ENCODE results near the gene CYP4F11. TPM values are rescaled to one million over a fixed set of nuclear protein-coding genes. Genes with fewer than 3 reads are reported as not detected.

The CYP4F11 gene
- total and polyA plus RNA-seq, 2 of the 4 experiments (the other 2 are of a cell fraction) = not detected

DNA sequence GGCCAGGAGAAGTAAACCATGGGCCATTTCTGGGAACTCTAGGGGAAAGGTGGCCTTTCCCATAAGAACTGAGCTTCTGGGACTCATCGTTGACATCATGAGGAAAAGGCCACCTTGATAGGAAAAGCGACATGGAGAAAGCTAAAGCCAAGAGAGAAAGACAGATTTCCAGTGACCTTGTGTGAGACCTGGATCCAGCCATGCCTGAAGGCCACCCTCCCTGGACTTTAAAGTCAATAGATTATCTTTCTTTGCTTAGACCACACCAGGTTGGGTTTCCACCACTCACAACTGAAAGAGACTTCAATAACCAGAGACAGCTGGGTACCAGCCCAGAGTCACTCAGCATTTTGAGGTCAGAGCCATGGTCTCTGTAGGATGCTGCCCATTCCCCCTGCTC is 40.0 kb downstream of the CYP4F11 start:
- Histone ChIP-seq H2BK120ac (ENCODE audit: low read depth, low read length) (no peak overlapping the region), H3K14ac (replicated peaks; ENCODE audit: low read depth, low read length) (no peak overlapping the region), H4K20me1 (ENCODE audit: insufficient read depth, low read length) (no peaks in the 10 kb centered on the region), H2BK5ac (ENCODE audit: low read depth, low read length, poor library complexity, severe bottlenecking) (no peak overlapping the region), H3K23ac (ENCODE audit: low read depth, low read length) (no peak overlapping the region), H2AK5ac (ENCODE audit: low read depth, low read length) (no peak overlapping the region), H4K5ac (ENCODE audit: low read depth, low read length) (no peak overlapping the region), H3K9me3 (ENCODE audit: control insufficient read depth, insufficient read depth, low read length) (peaks cover 30% of the 10 kb centered on the region; the same call in 1 of the 2 replicates), H3K4me1 (ENCODE audit: control insufficient read depth, insufficient read depth, low read length) (no peaks in the 10 kb centered on the region), H2BK20ac (ENCODE audit: low read depth, low read length) (no peak overlapping the region), H3K36me3 (ENCODE audit: control insufficient read depth, insufficient read depth, low read length) (no peaks in the 10 kb centered on the region), H3K56ac (ENCODE audit: extremely low read depth, insufficient read depth, low read length) (no peak overlapping the region), H3K9me1 (ENCODE audit: insufficient read depth, low read length) (no peaks in the 10 kb centered on the region), H4K91ac (ENCODE audit: insufficient read depth, low read depth, low read length) (no peak overlapping the region), H2BK15ac (ENCODE audit: low read depth, low read length) (no peak overlapping the region), H2AFZ (replicated peaks; ENCODE audit: low read length, poor library complexity) (no peak overlapping the region), H2AK9ac (replicated peaks; ENCODE audit: low read depth, low read length, poor library complexity) (no peak overlapping the region), H4K8ac (ENCODE audit: low read depth in 2 of 2, low read length in 2 of 2) (no peak overlapping the region), H3K9ac (ENCODE audit: low read depth, low read length) (no peak overlapping the region), H3K79me1 (ENCODE audit: low read depth in 1 of 2, low read length in 2 of 2) (no peaks in the 10 kb centered on the region), H3K27me3 (ENCODE audit: control insufficient read depth, insufficient read depth, low read length) (no peaks in the 10 kb centered on the region), H3K4me2 (ENCODE audit: low read depth, low read length) (no peak overlapping the region), H3K27ac (ENCODE audit: insufficient read depth, low read length) (no peak overlapping the region), H3K18ac (ENCODE audit: low read depth, low read length) (no peak overlapping the region), H3K4ac (ENCODE audit: low read depth, low read length) (no peak overlapping the region), H3K4me3 (ENCODE audit: insufficient read depth, low read depth, low read length) (no peak overlapping the region)
- no peak for ATAC-seq (ENCODE audit: low read depth)
- no peak for DNase-seq
- intact Hi-C loops (cut with micrococcal nuclease) = no loop called here
- POLR2A ChIA-PET (ENCODE audit: unreplicated experiment) = no interaction called here
- CTCF ChIA-PET = no interaction called here
- no TSS peak for BruUV-seq (replicated peaks)
- no peak for TF ChIP-seq MAFK (IDR thresholded peaks at IDR 0.05; ENCODE audit: low read depth, low read length)
- no peak for TF ChIP-seq FOS (IDR thresholded peaks at IDR 0.05; ENCODE audit: low read depth, low read length)
- TF ChIP-seq BHLHE40 (IDR thresholded peaks at IDR 0.05; ENCODE audit: low read depth, low read length) = no peak
- TF ChIP-seq CEBPB (IDR thresholded peaks at IDR 0.05; ENCODE audit: low read depth, low read length) = no peak
- no peak for TF ChIP-seq NFE2L2 (IDR thresholded peaks at IDR 0.05; ENCODE audit: low read depth, low read length)
- no peak for TF ChIP-seq RAD21 (IDR thresholded peaks at IDR 0.05; ENCODE audit: low read length)
- no peak for TF ChIP-seq POLR2A (IDR thresholded peaks at IDR 0.05; ENCODE audit: low read depth, low read length)
- no peak for TF ChIP-seq RCOR1 (IDR thresholded peaks at IDR 0.05; ENCODE audit: insufficient replicate concordance, low read length)
- TF ChIP-seq MAZ (IDR thresholded peaks at IDR 0.05; ENCODE audit: borderline replicate concordance, low read depth, low read length) = no peak
- no peak for TF ChIP-seq SMC3 (IDR thresholded peaks at IDR 0.05; ENCODE audit: low read depth, low read length)
- TF ChIP-seq RFX5 (IDR thresholded peaks at IDR 0.05; ENCODE audit: low read depth, low read length) = no peak
- TF ChIP-seq, protein P1, sequence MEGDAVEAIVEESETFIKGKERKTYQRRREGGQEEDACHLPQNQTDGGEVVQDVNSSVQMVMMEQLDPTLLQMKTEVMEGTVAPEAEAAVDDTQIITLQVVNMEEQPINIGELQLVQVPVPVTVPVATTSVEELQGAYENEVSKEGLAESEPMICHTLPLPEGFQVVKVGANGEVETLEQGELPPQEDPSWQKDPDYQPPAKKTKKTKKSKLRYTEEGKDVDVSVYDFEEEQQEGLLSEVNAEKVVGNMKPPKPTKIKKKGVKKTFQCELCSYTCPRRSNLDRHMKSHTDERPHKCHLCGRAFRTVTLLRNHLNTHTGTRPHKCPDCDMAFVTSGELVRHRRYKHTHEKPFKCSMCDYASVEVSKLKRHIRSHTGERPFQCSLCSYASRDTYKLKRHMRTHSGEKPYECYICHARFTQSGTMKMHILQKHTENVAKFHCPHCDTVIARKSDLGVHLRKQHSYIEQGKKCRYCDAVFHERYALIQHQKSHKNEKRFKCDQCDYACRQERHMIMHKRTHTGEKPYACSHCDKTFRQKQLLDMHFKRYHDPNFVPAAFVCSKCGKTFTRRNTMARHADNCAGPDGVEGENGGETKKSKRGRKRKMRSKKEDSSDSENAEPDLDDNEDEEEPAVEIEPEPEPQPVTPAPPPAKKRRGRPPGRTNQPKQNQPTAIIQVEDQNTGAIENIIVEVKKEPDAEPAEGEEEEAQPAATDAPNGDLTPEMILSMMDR (conservative IDR thresholded peaks at IDR 0.05; ENCODE audit: low read depth, low read length) = no peak
- TF ChIP-seq MXI1 (IDR thresholded peaks at IDR 0.05; ENCODE audit: borderline replicate concordance, low read depth, low read length) = no peak
- TF ChIP-seq, protein P2, sequence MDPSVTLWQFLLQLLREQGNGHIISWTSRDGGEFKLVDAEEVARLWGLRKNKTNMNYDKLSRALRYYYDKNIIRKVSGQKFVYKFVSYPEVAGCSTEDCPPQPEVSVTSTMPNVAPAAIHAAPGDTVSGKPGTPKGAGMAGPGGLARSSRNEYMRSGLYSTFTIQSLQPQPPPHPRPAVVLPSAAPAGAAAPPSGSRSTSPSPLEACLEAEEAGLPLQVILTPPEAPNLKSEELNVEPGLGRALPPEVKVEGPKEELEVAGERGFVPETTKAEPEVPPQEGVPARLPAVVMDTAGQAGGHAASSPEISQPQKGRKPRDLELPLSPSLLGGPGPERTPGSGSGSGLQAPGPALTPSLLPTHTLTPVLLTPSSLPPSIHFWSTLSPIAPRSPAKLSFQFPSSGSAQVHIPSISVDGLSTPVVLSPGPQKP (IDR thresholded peaks at IDR 0.05; ENCODE audit: borderline replicate concordance, low read depth, low read length) = no peak
- TF ChIP-seq, protein P3, sequence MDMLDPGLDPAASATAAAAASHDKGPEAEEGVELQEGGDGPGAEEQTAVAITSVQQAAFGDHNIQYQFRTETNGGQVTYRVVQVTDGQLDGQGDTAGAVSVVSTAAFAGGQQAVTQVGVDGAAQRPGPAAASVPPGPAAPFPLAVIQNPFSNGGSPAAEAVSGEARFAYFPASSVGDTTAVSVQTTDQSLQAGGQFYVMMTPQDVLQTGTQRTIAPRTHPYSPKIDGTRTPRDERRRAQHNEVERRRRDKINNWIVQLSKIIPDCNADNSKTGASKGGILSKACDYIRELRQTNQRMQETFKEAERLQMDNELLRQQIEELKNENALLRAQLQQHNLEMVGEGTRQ (IDR thresholded peaks at IDR 0.05; ENCODE audit: low read depth, low read length) = no peak
- no peak for TF ChIP-seq CHD1 (IDR thresholded peaks at IDR 0.05; ENCODE audit: low read depth, low read length)
- dilution Hi-C loops (cut with HindIII; ENCODE audit: low sequenced_read_pairs, unreplicated experiment) = no loop called here
- in situ Hi-C loops (cut with MboI; ENCODE audit: low sequenced_read_pairs) = no loop called here
- WGBS, 2 experiments (ENCODE audit: extremely low coverage in 2 of 2, insufficient read length in 1 of 2) = no CpG with 5 or more reads among the region's 2 CpGs

All from IMR-90 (cell line).